Endothelial cell (in vitro differentiated cells): ENCODE data around the gene URB1. TPM values are rescaled to one million over a fixed set of nuclear protein-coding genes. Genes with fewer than 3 reads are reported as not detected.

Source experiments
- DNase-seq: peaks from one replicate; pipeline ENCODE4 v3.0.0; 2021; ENCODE audit warnings: low spot score
- H3K27ac Mint-ChIP-seq: one replicate; pipeline ENCODE4 v1.8.0; 2021; ENCODE audit warnings: mixed read lengths, inconsistent platforms; ENCODE audit not compliant: unreplicated experiment
- H3K27me3 Mint-ChIP-seq: one replicate; pipeline ENCODE4 v1.8.0; 2021; ENCODE audit warnings: mild to moderate bottlenecking, moderate library complexity, mixed read lengths, inconsistent platforms; ENCODE audit not compliant: unreplicated experiment
- H3K36me3 Mint-ChIP-seq: one replicate; pipeline ENCODE4 v1.8.0; 2021; ENCODE audit warnings: mild to moderate bottlenecking, low read depth, mixed read lengths, inconsistent platforms; ENCODE audit not compliant: unreplicated experiment
- H3K4me1 Mint-ChIP-seq: one replicate; pipeline ENCODE4 v1.8.0; 2021; ENCODE audit warnings: mild to moderate bottlenecking, mixed read lengths, inconsistent platforms; ENCODE audit not compliant: unreplicated experiment
- H3K4me3 Mint-ChIP-seq: one replicate; pipeline ENCODE4 v1.8.0; 2021; ENCODE audit warnings: mild to moderate bottlenecking, mixed read lengths, inconsistent platforms; ENCODE audit not compliant: unreplicated experiment
- H3K9me3 Mint-ChIP-seq: one replicate; pipeline ENCODE4 v1.8.0; 2021; ENCODE audit warnings: mixed read lengths, inconsistent platforms; ENCODE audit not compliant: unreplicated experiment
- CTCF ChIP-seq: fragments of 200-600 bp; sonication (generic); IDR thresholded peaks from one replicate; pipeline ENCODE4 v1.5.0; 2021; ENCODE audit warnings: antibody characterized with exemption; ENCODE audit not compliant: unreplicated experiment
- total RNA-seq: library from RNA; stranded (reverse); fragmentation: NEBNext Ultra II Directional; extraction: Animal tissue kit (Norgen Biotek cat#: 25700); gene quantifications from one replicate; pipeline ENCODE4 v1.2.1, GENCODE V29; 2021; ENCODE audit not compliant: unreplicated experiment

URB1 gene
- total RNA-seq, 1 donor from 2014 or later, result 10.6 TPM

DNA sequence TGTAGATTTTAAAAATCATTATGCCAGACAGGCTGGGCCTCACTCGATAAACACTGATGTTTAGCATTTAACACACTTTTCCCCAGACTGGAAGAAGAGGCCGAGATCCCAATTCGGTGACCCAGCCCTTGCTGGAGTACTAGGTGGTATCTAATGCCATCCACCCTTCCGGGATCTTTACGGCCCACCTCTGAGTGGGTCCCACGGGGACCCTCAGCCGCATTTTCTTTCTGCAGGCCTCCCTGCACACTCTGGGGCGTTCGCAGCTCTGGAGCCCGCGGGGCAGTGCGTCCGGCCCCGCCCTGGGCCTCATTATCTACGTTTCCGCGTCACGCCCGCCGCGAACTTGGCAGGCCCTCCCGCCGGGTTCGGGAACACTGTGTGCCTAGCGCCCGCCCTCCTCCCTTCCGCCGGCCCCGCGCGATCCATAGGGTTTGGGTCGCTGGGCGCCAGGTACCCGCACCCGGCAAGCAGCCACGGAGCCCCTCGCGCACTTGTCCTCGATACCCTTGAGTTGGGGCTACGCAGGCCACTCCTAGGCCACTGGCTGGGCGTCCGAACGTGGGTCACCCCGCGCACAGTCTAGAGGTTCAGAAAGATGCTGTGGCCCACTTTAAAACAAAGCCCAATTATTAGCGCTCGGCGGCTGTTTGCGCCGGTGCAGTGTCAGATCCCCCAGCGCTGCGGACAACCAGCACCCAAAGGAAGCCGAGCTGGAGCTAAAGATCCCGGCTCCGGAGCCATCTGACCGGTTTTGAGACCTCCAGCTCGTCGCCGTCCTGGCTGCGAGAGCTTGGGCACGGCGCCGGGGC, 18.7 kb upstream of the URB1 start:
- H3K27ac Mint-ChIP-seq, result no peak overlapping the region
- no peaks in the 10 kb centered on the region for H3K9me3 Mint-ChIP-seq
- peaks cover 3% of the 10 kb centered on the region for H3K36me3 Mint-ChIP-seq
- H3K27me3 Mint-ChIP-seq, result peaks cover 13% of the 10 kb centered on the region
- H3K4me3 Mint-ChIP-seq, result peak overlapping the region; percentile 79
- no peak for TF ChIP-seq CTCF
- peak; percentile 17 for DNase-seq
- H3K4me1 Mint-ChIP-seq, result peaks cover 3% of the 10 kb centered on the region

DNA sequence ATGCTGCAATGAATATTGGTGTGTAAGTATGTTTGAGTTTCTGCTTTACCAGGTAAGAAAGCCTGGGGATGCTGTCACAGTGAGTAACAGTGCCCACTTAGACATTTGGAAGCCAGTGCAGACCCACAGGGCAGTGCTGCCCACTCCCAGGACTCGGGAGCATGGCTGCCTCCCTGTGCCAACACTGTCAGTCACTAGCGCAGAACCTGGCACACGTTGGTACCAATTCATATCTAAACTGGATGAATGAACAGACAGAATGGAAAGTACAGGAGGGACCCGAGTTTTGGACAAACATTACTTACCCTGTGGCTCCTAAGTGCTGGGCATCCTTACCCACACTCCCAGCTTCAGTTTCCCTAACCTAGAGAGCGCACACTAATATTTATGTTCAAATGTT, 18.1 kb upstream of the URB1 start:
- peaks cover 3% of the 10 kb centered on the region for H3K4me1 Mint-ChIP-seq
- H3K36me3 Mint-ChIP-seq, result peaks cover 3% of the 10 kb centered on the region
- DNase-seq, result no peak
- TF ChIP-seq CTCF, result no peak
- H3K27ac Mint-ChIP-seq, result no peak overlapping the region
- peak overlapping the region; percentile 60 for H3K4me3 Mint-ChIP-seq
- H3K27me3 Mint-ChIP-seq, result peaks cover 13% of the 10 kb centered on the region
- no peaks in the 10 kb centered on the region for H3K9me3 Mint-ChIP-seq

GRCh38 chr21:32410291-32410690, 17.5 kb upstream of the URB1 start:
- no peak for TF ChIP-seq CTCF

DNA sequence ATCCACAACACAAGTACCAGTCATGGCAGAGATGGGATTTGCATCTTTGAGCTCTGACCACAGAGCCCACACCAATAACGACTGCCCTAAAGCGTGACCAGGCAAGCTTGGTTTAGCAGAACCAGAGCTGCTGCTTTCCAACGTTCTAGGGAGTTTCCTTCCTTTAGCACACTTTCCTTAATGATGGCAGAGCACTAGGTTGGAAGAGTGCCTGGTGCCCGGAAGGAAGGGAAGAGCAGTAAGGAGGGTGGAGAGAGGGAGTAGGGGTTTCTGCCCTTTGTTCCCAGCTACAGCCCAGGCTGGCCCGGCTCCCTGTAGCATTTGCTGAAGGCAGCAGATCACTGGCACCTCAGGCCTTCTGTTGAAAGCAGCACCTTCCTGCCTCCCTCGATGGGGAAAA, 13.6 kb upstream of the URB1 start:
- Mint-ChIP-seq H3K4me1 (no peaks in the 10 kb centered on the region), H3K27me3 (peaks cover 6% of the 10 kb centered on the region), H3K27ac (no peak overlapping the region), H3K4me3 (no peak overlapping the region), H3K9me3 (no peaks in the 10 kb centered on the region), H3K36me3 (peaks cover 3% of the 10 kb centered on the region)
- DNase-seq, result no peak
- no peak for TF ChIP-seq CTCF

More at GRCh38 chr21:32410291-32410690, 17.5 kb upstream of the URB1 start:
- Mint-ChIP-seq H3K36me3 (peaks cover 3% of the 10 kb centered on the region), H3K4me3 (no peak overlapping the region), H3K27me3 (peaks cover 13% of the 10 kb centered on the region), H3K27ac (no peak overlapping the region), H3K4me1 (peaks cover 3% of the 10 kb centered on the region), H3K9me3 (no peaks in the 10 kb centered on the region)
- no peak for DNase-seq

DNA sequence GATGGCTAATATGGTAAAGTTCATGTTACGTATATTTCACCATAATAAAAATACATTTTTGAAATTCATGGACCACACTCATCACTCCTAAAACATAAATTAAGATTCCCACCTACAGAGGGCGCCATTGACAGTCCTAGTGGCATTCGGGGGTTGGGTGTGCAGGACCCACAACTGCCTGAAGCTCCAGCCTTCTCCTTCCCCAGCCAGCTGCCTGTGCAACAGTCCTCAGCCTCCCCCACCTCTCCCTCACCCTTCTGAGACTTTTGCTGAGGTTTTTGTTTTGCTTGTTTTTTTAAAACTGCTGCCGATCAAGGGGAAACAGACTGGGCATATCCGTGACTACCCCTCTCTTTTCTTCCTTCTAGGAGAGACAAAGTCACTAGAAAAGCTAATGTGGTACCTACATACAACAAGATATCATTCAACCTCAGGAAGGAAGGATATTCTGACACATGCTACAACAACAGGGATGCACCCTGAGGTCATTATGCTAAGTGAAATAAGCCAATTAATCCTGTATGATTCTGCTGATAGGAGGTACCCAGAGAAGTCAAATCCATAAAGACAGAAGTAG, 10.5 kb upstream of the URB1 start:
- DNase-seq, result peak; percentile 70
- Mint-ChIP-seq H3K4me1 (no peaks in the 10 kb centered on the region), H3K27me3 (no peaks in the 10 kb centered on the region), H3K4me3 (no peak overlapping the region), H3K36me3 (no peaks in the 10 kb centered on the region), H3K9me3 (no peaks in the 10 kb centered on the region), H3K27ac (no peak overlapping the region)
- peak; percentile 82 for TF ChIP-seq CTCF
